HEK293T (cell line): ENCODE results near the gene C1QTNF6.

Source experiments
- BHLHE40 ChIP-seq: fragments of 450-650 bp; IDR thresholded peaks from 2 replicates; pipeline ENCODE4 v1.6.1; 2016; ENCODE audit warnings: mild to moderate bottlenecking, moderate library complexity, borderline replicate concordance
- ELF4 ChIP-seq: fragments of 450-650 bp; IDR thresholded peaks from 2 replicates; pipeline ENCODE4 v1.6.1; 2017; ENCODE audit warnings: antibody characterized with exemption
- FOXA1 ChIP-seq: fragments of 450-650 bp; IDR thresholded peaks from 2 replicates; pipeline ENCODE4 v1.6.1; 2016; ENCODE audit warnings: mild to moderate bottlenecking
- FOXK2 ChIP-seq: fragments of 450-650 bp; IDR thresholded peaks from 2 replicates; pipeline ENCODE4 v1.6.1; 2016; ENCODE audit warnings: mild to moderate bottlenecking
- HDGF ChIP-seq: fragments of 450-650 bp; IDR thresholded peaks from 2 replicates; pipeline ENCODE4 v1.6.1; 2017; ENCODE audit warnings: antibody characterized with exemption, borderline replicate concordance
- L3MBTL2 ChIP-seq: fragments of 450-650 bp; conservative IDR thresholded peaks from 2 replicates; pipeline ENCODE4 v1.6.1; 2016; ENCODE audit warnings: mild to moderate bottlenecking
- NFRKB ChIP-seq: fragments of 450-650 bp; IDR thresholded peaks from 2 replicates; pipeline ENCODE4 v1.6.1; 2016; ENCODE audit warnings: mild to moderate bottlenecking, moderate library complexity
- PKNOX1 ChIP-seq: fragments of 450-650 bp; IDR thresholded peaks from 2 replicates; pipeline ENCODE4 v1.6.1; 2016
- SP1 ChIP-seq: fragments of 450-650 bp; IDR thresholded peaks from 2 replicates; pipeline ENCODE4 v1.6.1; 2017
- SUZ12 ChIP-seq: fragments of 450-650 bp; IDR thresholded peaks from 2 replicates; pipeline ENCODE4 v1.6.1; 2016; ENCODE audit warnings: mild to moderate bottlenecking
- TARDBP ChIP-seq: fragments of 450-650 bp; IDR thresholded peaks from 2 replicates; pipeline ENCODE4 v1.6.1; 2016
- ZNF384 ChIP-seq: fragments of 450-650 bp; IDR thresholded peaks from 2 replicates; pipeline ENCODE4 v1.6.1; 2016

GRCh38 chr22:37146051-37146385 lies 42.0 kb downstream of the C1QTNF6 start:
- TF ChIP-seq BHLHE40 (no peak), FOXK2 (no peak), SP1 (no peak), L3MBTL2 (no peak), HDGF (no peak), PKNOX1 (no peak), SUZ12 (no peak), ELF4 (no peak), ZNF384 (no peak), FOXA1 (no peak), TARDBP (no peak), NFRKB (no peak)
